DND-41 (cell line): ENCODE data around the gene KCNIP4.

Experiments used
- ATAC-seq: fragments of 200-7000 bp; cut with Tn5 transposase; 3 replicates; pipeline ENCODE4 v1.9.1; 2021; ENCODE audit warnings: low read depth; ENCODE audit not compliant: insufficient read depth
- DNase-seq: peaks from one replicate; pipeline ENCODE4 v3.0.0-alpha.2; 2020
- H2AFZ ChIP-seq: 2 replicates; pipeline ENCODE4 v1.6.0; 2012; ENCODE audit warnings: low read depth, low read length
- H3K27ac ChIP-seq: 2 replicates; pipeline ENCODE4 v1.5.1; 2012; ENCODE audit warnings: low read length, inconsistent platforms
- H3K27me3 ChIP-seq: fragments of 200-600 bp; sonication (generic); 2 replicates; pipeline ENCODE4 v1.6.0; 2012; ENCODE audit warnings: low read length, mild to moderate bottlenecking, inconsistent platforms; ENCODE audit not compliant: insufficient read depth, poor library complexity
- H3K36me3 ChIP-seq: 2 replicates; pipeline ENCODE4 v1.5.1; 2012; ENCODE audit warnings: low read length, inconsistent platforms; ENCODE audit not compliant: insufficient read depth
- H3K4me1 ChIP-seq: 2 replicates; pipeline ENCODE4 v1.5.1; 2012; ENCODE audit warnings: mild to moderate bottlenecking, low read length; ENCODE audit not compliant: insufficient read depth
- H3K4me2 ChIP-seq: 2 replicates; pipeline ENCODE4 v1.6.0; 2012; ENCODE audit warnings: mild to moderate bottlenecking, moderate library complexity, low read length, inconsistent platforms; ENCODE audit not compliant: insufficient read depth
- H3K4me3 ChIP-seq, 2 experiments: fragments of 200-600 bp in 1 of 2; shearing (Covaris generic) in 1 of 2; 2 replicates each; pipeline ENCODE4 v1.5.1; 2012 to 2016; ENCODE audit warnings: inconsistent platforms in 2 of 2, low read length in 2 of 2, mild to moderate bottlenecking in 2 of 2, low read depth in 1 of 2, moderate library complexity in 1 of 2
- H3K79me2 ChIP-seq: 2 replicates; pipeline ENCODE4 v1.6.0; 2012; ENCODE audit warnings: low read length, inconsistent platforms; ENCODE audit not compliant: insufficient read depth
- H3K9ac ChIP-seq: 2 replicates; pipeline ENCODE4 v1.6.0; 2012; ENCODE audit warnings: low read depth, mild to moderate bottlenecking, inconsistent platforms, low read length, moderate library complexity
- H3K9me3 ChIP-seq: 2 replicates; pipeline ENCODE4 v1.5.1; 2012; ENCODE audit warnings: low read length, moderate library complexity, mild to moderate bottlenecking, inconsistent platforms; ENCODE audit not compliant: insufficient read depth, severe bottlenecking
- H4K20me1 ChIP-seq: 2 replicates; pipeline ENCODE4 v1.6.0; 2012; ENCODE audit warnings: low read length; ENCODE audit not compliant: insufficient read depth
- EZH2 ChIP-seq: IDR thresholded peaks from 3 replicates; pipeline ENCODE4 v1.6.1; 2012; ENCODE audit warnings: borderline replicate concordance, low read depth, mild to moderate bottlenecking, moderate library complexity, low read length, inconsistent platforms; ENCODE audit not compliant: severe bottlenecking
- TF ChIP-seq, protein P1 (sequence below): IDR thresholded peaks from 2 replicates; pipeline ENCODE4 v1.5.1; 2012; ENCODE audit warnings: borderline replicate concordance, low read length, moderate library complexity, mild to moderate bottlenecking; ENCODE audit not compliant: poor library complexity, severe bottlenecking; ENCODE audit errors: extremely low read depth

The KCNIP4 gene

DNA sequence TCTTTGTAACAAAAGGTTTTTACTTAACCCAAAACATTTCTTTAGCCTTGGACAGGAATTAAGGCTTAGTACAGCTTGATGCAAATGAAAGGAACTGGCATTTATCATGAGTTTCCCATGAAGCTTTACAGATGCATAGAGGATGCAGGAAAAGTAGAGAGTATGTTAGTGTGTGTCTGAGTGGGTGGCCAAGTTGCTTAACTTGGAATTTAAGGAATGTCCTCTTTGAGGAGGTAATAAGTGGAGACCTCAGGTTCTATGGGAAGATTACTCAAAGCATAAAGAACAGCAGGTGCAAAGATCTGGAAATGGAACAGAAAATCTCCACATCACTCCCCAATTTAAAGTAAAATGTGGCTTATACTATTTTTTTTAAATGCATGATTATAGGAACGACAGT lies 457.9 kb downstream of the KCNIP4 start:
- Histone ChIP-seq H3K27me3 (no peaks in the 10 kb centered on the region), H3K4me1 (no peaks in the 10 kb centered on the region), H4K20me1 (no peaks in the 10 kb centered on the region), H3K4me3 (no peak overlapping the region), H3K9me3 (peaks cover 2% of the 10 kb centered on the region), H3K27ac (no peak overlapping the region), H3K4me2 (no peak overlapping the region), H3K9ac (no peak overlapping the region), H2AFZ (no peak overlapping the region), H3K79me2 (no peaks in the 10 kb centered on the region), H3K36me3 (no peaks in the 10 kb centered on the region)
- ATAC-seq (no peak), DNase-seq (no peak)
- TF ChIP-seq EZH2, result no peak
- TF ChIP-seq, protein P1, sequence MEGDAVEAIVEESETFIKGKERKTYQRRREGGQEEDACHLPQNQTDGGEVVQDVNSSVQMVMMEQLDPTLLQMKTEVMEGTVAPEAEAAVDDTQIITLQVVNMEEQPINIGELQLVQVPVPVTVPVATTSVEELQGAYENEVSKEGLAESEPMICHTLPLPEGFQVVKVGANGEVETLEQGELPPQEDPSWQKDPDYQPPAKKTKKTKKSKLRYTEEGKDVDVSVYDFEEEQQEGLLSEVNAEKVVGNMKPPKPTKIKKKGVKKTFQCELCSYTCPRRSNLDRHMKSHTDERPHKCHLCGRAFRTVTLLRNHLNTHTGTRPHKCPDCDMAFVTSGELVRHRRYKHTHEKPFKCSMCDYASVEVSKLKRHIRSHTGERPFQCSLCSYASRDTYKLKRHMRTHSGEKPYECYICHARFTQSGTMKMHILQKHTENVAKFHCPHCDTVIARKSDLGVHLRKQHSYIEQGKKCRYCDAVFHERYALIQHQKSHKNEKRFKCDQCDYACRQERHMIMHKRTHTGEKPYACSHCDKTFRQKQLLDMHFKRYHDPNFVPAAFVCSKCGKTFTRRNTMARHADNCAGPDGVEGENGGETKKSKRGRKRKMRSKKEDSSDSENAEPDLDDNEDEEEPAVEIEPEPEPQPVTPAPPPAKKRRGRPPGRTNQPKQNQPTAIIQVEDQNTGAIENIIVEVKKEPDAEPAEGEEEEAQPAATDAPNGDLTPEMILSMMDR, result no peak

DNA sequence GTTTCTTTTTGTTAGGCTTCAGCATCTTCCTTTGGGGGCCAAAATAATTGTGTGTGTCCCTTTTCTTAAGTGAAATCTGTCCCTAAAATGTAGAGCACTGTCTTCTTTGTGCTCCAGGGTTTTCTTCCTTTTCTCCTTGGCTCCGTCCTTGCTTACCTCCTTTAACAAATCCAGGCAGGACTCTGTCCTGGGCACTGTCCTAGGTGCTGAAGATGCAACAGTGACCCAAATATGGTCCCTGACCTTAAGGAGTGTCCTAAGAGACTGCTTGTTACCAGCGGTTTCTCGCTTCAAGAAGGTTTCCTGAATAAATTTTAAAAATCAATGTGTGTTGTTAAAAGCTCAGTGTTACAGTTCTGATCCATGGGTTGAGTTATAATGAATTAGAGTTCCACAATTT lies 471.8 kb downstream of the KCNIP4 start:
- Histone ChIP-seq H3K79me2 (no peaks in the 10 kb centered on the region), H4K20me1 (no peaks in the 10 kb centered on the region), H3K9me3 (no peaks in the 10 kb centered on the region), H3K4me2 (no peak overlapping the region), H3K4me1 (no peaks in the 10 kb centered on the region), H3K27me3 (no peaks in the 10 kb centered on the region), H3K9ac (no peak overlapping the region), H3K27ac (no peak overlapping the region), H3K4me3 (no peak overlapping the region), H3K36me3 (no peaks in the 10 kb centered on the region), H2AFZ (no peak overlapping the region)
- DNase-seq (peak; percentile 4), ATAC-seq (no peak)
- TF ChIP-seq, protein P1, result no peak
- no peak for TF ChIP-seq EZH2

- no peaks in the 10 kb centered on the region for H3K27me3 ChIP-seq
- TF ChIP-seq, protein P1, result no peak
- ATAC-seq (no peak), DNase-seq (no peak)
- no peak overlapping the region for H3K9ac ChIP-seq
- no peak overlapping the region for H3K4me2 ChIP-seq
- H3K79me2 ChIP-seq, result no peaks in the 10 kb centered on the region
- no peaks in the 10 kb centered on the region for H3K36me3 ChIP-seq
- H2AFZ ChIP-seq, result no peak overlapping the region
- no peak overlapping the region for H3K27ac ChIP-seq
- H4K20me1 ChIP-seq, result no peaks in the 10 kb centered on the region
- H3K4me1 ChIP-seq, result no peaks in the 10 kb centered on the region
- no peak overlapping the region for H3K4me3 ChIP-seq
- H3K9me3 ChIP-seq, result no peaks in the 10 kb centered on the region
Observed at GRCh38 chr4:21474195-21474594, 474.4 kb downstream of the KCNIP4 start.

DNA sequence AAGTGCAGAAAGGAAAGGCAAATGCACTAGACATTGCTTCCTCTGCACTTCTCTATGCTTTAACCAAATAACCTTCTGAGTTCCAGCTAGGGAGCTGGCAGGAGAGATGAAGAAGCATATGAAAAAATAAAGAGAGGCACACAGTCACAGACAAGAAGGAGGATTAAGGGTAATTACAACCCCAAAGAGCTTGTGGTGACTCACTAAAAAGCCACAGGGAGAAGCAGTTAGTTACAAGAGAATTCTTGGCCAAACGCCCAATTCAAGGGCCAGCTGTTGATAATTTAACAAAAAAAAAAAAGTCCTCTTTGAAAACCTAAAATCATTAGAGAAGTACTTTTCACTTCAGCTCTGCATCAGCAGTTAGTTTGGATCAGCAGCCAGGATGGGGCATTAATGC lies 478.0 kb downstream of the KCNIP4 start:
- no peaks in the 10 kb centered on the region for H3K4me1 ChIP-seq
- no peaks in the 10 kb centered on the region for H4K20me1 ChIP-seq
- no peak overlapping the region for H2AFZ ChIP-seq
- no peak overlapping the region for H3K4me2 ChIP-seq
- H3K4me3 ChIP-seq, result no peak overlapping the region
- DNase-seq (no peak), ATAC-seq (no peak)
- H3K27me3 ChIP-seq, result no peaks in the 10 kb centered on the region
- no peaks in the 10 kb centered on the region for H3K79me2 ChIP-seq
- H3K9me3 ChIP-seq, result no peaks in the 10 kb centered on the region
- no peaks in the 10 kb centered on the region for H3K36me3 ChIP-seq
- H3K9ac ChIP-seq, result no peak overlapping the region
- TF ChIP-seq, protein P1, result no peak
- TF ChIP-seq EZH2, result no peak
- no peak overlapping the region for H3K27ac ChIP-seq
